ENCODE measurements around the gene DEDD2. TPM values are rescaled to one million over a fixed set of nuclear protein-coding genes. Genes with fewer than 3 reads are reported as not detected.

The DEDD2 gene
- polyA plus RNA-seq, 3 donors: 14.1 to 17.9 (median 15.7) TPM

DNA sequence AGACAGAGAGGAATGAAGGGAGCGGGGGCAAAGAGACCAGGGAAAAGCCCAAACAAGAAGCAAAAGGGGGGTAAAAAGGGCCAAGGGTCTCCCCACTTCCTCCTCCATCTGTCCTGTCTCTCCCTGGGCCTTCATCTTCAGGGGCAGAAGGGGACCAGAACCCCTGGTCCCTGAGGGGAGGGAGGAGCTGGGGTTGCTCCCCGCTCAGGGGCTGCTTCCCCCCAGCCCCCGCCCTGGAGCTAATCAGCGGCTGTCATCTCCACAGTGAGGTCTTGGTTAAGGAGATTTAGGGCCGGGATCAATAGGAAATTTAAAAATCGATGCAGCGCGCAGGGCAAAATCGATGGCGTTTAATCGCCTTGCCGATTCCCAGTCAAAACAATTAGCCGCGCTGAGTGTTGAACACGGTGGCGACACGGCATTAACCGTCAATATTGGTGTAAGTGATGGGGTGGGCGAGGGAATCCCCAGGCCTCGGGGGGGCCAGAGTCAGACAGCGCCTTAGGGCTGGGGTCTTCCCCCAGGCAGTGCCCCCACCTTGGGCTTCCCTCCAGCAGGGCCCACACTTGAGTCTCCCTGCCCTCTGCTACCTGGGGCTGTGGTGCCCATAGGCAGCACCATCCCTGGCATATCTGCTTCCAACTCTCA, 55.7 kb downstream of the DEDD2 start:
- no peak overlapping the region for H3K27ac ChIP-seq (ENCODE audit: low read depth, low read length)
- 75 to 89% (median 87%) methylated on average over 21 of the region's 21 CpGs for WGBS, 3 donors

DNA sequence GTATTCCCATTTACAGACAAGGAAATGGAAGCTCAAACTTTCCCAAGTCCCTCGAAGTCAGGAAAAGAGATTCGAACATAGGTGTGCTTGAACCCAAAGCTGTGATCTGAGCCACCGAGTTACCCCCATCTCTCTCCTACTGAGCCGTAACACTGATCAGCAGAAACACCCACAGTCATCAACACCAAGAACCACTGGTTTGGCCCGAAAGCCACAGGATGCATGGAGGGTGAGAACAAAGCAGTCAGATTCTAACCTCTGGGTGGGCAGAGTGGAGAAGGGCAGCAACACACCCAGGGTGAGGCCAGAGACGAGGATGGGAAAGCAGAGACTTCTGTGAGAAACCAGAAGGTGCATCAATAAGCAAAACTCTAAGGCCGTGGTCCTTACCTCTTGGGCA, 57.5 kb downstream of the DEDD2 start:
- no peak overlapping the region for H3K27ac ChIP-seq (ENCODE audit: low read depth, low read length)

DNA sequence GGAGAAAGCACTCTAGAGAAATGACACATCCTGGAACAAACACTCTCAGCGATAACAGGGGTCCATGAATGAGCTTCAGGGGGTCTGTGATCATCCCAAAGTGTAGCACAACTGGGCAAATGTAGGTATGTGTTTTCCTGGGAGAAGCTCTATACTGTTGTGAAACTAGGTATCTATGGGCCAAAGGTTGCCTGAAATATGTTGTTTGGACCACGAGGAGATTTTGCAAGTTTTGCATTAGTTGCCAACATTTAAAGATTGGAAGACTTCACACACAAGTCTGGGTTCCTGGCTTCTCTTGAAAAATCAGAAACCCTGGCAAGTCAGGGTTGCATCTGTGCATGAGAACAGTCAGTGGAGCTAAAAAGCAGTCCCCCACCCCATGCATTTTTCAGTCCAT, 58.6 kb downstream of the DEDD2 start:
- no peak overlapping the region for H3K27ac ChIP-seq (ENCODE audit: low read depth, low read length)
- WGBS, 3 donors: 33 to 47% (median 36%) methylated on average over 2 of the region's 2 CpGs

More for the DNA sequence above, 57.5 kb downstream of the DEDD2 start:
- 78 to 81% (median 81%) methylated on average over 7 of the region's 7 CpGs for WGBS, 3 donors

DNA sequence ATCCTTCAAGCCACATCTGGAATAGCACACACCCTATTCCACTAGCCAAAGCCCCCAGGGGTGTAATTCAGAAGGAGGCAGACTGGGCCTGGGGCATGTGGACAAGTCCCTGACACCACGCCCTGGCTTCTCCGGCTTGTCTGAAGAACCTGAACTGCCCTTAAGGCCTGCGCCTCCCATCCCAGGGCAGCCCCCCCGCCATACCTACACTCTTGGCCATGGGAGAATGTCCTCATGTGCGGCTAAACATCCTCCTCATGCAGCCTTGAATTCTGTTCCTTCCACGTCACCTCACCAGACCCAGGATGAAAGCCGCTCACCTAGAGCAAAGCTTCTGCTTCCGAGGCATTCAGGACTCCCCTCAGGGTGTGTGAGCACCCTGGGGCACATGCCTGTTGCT, 60.9 kb downstream of the DEDD2 start:
- H3K27ac ChIP-seq (ENCODE audit: low read depth, low read length): no peak overlapping the region
- WGBS, 3 donors: 90 to 94% (median 92%) methylated on average over 8 of the region's 8 CpGs

DNA sequence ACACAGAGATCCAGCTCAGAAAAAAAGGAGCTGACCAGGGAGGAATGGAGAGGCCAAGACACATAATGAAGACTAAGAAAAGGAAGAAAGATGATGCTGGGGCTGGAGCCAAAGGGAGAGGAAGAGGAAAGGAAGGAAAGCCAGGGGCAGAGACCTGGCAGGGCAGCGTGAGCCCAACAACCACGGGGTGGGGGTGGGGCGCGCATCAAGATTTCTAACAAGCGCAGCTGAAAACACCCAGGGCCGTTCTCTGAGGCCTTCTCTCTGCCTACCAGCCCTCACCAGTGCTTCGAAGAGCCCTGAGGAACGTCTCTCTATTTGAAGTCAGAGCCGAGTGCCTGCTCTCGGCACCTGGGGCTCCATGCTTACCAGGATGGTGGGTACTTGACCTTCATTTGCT, 61.7 kb downstream of the DEDD2 start:
- WGBS, 3 donors: 48 to 54% (median 49%) methylated on average over 10 of the region's 10 CpGs
- no peak overlapping the region for H3K27ac ChIP-seq (ENCODE audit: low read depth, low read length)

DNA sequence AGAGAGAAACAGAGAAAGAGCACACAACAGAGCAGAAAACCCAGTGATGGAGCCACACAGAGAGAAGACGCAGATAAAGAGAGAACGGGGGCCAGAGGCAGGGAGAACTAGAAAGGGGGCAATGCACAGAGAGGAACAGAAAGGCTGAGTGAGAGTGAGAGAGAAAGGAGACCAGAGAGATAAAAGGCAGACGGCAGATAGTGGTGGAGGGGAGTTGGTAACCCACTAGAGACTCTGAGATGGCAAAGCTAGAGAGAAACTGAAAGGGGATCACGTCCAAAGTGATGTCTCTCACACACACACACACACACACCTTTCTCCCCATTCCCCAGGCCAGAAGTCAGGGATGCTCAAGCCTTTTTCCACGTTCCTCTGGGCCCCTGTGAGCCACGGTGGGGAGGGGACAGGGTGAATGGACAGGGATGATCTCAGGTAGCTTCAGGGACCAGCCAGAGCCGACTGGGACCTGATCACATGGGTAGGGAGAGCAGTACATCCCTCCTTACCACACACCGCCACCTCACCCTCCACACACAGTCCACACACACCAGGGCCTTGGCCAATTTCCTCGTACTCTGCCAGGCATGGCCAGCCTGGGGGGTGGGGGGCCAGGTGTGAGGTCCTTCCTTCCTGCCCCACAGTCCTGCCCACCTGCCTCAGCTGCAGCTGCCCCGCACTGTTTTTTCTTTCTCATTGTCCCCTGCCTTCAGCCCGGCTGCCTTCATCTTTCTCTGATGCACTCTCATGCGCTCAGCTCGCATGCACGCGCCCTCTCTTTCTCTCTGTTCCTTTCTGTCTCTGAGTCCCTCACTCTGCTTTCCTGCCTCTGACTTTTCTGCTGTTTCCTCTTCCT, 62.8 kb downstream of the DEDD2 start:
- whole genome bisulfite sequencing, 3 donors: 32 to 52% (median 47%) methylated on average over 15 of the region's 15 CpGs
- no peak overlapping the region for H3K27ac ChIP-seq (ENCODE audit: low read depth, low read length)

DNA sequence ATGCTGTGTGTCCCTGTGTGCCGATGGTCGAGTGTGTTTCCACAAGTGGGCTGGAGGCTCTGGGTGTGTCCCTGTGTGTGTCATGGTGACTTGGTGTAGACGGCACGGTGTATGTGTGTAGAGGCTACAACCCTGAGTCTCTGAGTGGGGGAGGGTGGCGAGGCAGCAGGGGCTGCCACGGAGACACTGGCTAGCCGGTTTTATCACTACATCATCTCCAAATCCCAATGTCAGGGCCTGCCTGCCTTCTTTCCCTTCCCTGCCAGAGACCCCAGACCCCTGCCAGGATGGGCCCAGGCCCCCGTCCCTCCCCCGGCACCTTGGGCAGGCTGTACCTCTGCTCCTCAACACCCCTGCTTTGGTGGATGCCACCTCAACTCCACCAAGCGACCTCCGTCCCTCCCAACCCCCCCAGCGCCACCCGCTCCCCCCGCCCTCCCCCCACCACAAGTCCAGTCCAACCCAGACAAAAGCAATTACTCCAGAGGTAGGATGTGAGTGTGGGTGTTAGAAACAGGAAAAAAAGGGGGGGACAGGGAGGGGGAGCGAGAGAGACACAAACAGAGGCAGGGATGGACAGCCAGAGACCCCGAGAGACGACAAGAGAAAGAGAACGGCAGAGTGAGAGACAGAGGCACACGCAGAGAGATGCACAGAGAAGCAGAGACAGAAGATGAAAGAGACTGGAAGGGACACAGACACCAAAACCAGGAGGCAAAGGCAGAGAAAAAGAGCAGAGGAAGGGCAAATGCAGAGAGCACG, 63.6 kb downstream of the DEDD2 start:
- H3K27ac ChIP-seq (ENCODE audit: low read depth, low read length): no peak overlapping the region
- WGBS, 3 donors: 41 to 55% (median 45%) methylated on average over 16 to 20 of the region's 20 CpGs

DNA sequence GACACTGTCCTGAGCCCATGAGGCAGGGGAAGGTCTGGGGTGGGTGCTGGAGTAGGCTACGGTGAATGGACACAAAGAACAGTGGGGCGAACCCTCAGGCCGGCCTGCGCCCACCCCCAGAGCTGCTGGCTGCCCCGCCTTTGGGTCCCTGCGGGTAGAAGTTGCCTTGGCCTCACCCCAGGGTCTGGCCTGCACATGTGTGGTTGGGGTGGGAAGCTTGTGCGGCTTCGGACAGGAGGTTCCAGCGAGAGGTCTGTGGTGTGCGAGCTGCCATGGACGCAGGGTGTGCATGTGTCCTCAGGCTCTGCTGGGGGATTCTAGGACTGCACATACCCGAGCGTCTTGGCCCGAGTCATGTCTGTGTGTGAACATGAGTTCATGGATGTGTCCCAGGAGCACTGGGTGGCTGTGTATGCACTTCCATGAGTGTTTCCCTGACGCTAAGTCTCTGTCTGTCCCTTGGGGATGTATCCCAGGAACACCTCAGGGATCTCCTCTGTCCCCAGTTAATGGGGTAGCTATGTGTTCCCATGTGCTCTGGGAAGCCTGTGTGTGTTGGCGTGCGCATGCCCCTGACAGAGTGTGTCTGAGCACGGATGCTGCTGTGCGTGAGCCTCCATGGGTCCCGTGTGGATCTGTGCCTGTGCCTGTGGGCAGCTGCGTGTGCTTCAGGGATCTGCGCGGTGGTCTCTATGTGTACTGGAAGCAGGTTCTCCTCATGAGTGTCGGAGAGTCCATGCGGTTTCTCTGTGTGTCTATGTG, 64.4 kb downstream of the DEDD2 start:
- WGBS, 3 donors: 79 to 88% (median 81%) methylated on average over 25 of the region's 25 CpGs
- no peak overlapping the region for H3K27ac ChIP-seq (ENCODE audit: low read depth, low read length)

DNA sequence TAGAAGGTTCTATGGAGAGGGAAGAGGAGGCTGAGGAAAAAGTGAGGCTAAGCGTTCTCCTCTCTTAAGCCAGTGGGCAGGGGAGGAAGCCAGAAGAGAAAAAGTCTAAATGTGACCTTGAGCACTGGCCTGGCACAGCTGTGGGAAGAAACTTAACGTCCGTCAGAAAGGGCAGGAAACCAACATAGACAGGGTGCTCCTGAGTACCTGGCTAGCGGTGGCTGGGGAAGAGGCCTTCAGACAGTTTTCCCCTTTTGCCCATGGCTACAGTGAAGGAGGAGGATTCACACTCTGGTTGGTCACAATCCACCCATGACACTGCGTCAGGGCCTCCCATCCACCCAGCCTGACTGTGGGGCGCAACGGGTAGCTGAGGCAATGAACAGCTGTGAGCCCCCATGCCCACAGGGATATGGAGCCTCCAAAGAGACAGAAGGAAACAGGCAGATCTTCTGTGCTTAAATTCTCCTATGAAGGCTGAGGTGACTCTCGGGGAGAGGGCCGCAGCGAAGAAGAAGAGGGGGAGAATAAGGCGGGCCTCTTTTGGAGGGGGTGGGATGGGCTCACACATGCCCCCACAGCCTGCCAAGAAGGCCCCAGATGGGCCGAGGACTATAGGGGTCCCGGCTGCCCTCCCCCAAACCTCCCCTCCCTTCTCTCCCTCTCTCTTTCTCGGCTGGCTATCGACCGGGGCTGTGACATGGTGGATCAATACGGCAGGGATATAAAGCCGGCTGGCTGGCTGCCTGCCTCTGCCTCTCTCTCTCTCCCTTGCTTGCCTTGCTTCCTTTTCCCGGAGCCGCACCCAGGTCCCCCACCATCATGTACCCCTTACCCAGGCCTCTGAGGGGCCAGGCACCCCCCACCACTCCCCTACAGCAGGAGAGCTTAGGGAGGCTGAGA, 65.4 kb downstream of the DEDD2 start:
- no peak overlapping the region for H3K27ac ChIP-seq (ENCODE audit: low read depth, low read length)
- WGBS, 3 donors: 30 to 71% (median 62%) methylated on average over 20 of the region's 20 CpGs

DNA sequence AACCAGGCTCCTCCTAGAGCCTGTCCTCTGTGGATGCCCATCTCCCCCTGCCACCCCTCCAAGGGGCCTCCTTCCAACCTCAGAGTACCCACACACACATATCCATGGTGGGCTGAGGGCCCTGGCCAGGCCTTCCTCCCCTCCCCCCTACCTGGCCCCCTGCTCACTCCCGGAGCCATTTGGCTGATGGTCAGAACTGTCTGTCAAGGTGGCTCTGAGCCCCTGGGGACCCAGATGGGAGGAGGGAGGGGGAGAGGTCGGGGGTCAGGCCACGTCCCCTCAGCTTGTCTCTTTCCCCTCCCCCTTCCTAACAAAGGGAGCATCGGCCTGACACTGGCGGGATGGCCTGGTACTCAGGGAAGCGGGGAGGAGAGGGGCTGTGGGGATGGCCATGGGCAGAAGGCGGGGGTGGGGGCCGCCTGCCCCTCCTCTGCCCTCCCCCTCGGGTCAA, 66.5 kb downstream of the DEDD2 start:
- 20 to 39% (median 36%) methylated on average over 8 to 9 of the region's 9 CpGs for WGBS, 3 donors

DNA sequence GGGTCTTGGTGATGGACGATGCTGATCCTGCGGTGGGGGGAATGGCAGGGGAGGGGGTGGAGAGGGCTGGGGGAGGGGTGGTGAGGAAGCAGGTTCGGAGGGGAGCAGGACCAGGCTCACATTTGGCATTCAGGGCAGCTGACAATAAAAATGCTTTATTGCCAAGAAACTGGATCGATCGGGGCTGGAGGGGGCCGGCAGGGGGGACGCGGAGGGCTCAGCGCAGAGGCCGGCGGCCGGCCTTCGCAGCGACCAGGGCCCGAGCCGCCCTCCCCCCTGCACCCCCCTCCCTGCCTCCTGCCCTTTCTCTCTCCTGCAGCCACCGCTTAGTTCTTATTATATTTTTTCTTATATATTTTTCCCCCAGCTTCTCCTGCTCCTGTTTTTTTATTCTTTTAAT, 67.1 kb downstream of the DEDD2 start:
- no peak overlapping the region for H3K27ac ChIP-seq (ENCODE audit: low read depth, low read length)
- 4 to 31% (median 17%) methylated on average over 5 to 17 of the region's 17 CpGs for WGBS, 3 donors

More for the DNA sequence above, 66.5 kb downstream of the DEDD2 start:
- no peak overlapping the region for H3K27ac ChIP-seq (ENCODE audit: low read depth, low read length)

DNA sequence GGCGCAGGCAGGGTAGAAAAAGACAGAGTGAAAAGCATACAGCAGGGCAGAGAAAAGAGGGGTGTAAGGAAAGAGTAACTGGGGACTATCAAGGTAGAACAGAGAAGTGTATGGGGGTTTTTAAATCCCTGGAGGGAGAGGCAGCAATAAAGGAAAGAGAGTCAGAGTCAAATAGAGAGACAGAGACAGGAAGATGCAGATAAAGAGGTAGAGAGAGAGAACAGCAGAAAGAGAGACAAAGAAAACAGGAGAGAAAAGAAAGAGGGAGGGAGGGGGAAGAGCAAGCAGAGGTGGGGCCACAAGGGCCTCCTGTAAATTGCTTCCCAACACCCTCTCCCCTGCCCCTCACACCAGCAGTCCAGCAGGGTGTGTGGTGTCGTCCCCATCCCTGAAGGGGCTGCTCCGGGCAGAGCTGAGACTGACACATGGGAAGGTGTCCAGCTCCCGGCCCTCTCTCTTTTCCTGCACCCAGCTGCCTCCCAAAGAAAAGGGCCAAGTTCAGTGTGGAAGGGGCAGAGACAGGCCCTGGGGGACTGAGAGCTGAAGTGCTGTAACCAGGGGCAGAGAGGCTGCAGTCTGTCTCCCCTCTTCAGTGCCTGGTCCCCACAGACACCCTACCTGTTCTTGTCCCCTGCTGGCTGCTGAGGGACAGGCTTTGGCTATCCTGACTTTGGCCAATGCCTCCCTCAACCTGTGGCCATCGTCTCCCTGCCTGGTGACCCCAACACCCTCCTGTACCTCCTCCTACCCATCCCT, 67.9 kb downstream of the DEDD2 start:
- no peak overlapping the region for H3K27ac ChIP-seq (ENCODE audit: low read depth, low read length)

More for the DNA sequence above, 67.9 kb downstream of the DEDD2 start:
- WGBS, 3 donors: 33 to 65% (median 51%) methylated on average over 5 of the region's 5 CpGs

Other genes with a start within 250 kb of the DEDD2 start
- under 1 TPM in 2 of 3 donors, not detected in 1; 0.21 to 0.34 TPM for gene ATP1A3, start 223.4 kb downstream of the DEDD2 start, polyA plus RNA-seq
- gene GRIK5, start 147.5 kb downstream of the DEDD2 start, polyA plus RNA-seq: 1 to 10 TPM in 1 of 3 donors, under 1 TPM in 2; 0.51 to 1.2 (median 0.79) TPM
- gene ZNF574, start 141.5 kb downstream of the DEDD2 start, polyA plus RNA-seq: 1 to 10 TPM; 4.2 to 8.0 (median 5.3) TPM
- 1 to 10 TPM in 1 of 3 donors, under 1 TPM in 2; 0.67 to 1.2 (median 0.83) TPM for gene POU2F2, start 85.2 kb downstream of the DEDD2 start, polyA plus RNA-seq
- gene ZNF526, start 2.6 kb upstream of the DEDD2 start, polyA plus RNA-seq: 1 to 10 TPM; 2.9 to 3.4 (median 2.9) TPM
- gene GSK3A, start 24.9 kb upstream of the DEDD2 start, polyA plus RNA-seq: 10 to 100 TPM; 20.9 to 53.8 (median 37.3) TPM
- 10 to 100 TPM; 16.5 to 64.6 (median 33.4) TPM for gene ERF, start 37.5 kb upstream of the DEDD2 start, polyA plus RNA-seq
- gene CIC, start 51.6 kb upstream of the DEDD2 start, polyA plus RNA-seq: 10 to 100 TPM; 18.7 to 49.1 (median 33.3) TPM
- gene PRR19, start 84.5 kb upstream of the DEDD2 start, polyA plus RNA-seq: under 1 TPM; 0.26 to 0.67 (median 0.34) TPM
- 10 to 100 TPM in 2 of 3 donors, 1 to 10 TPM in 1; 7.7 to 17.3 (median 11.2) TPM for gene PAFAH1B3, start 84.9 kb upstream of the DEDD2 start, polyA plus RNA-seq
- gene TMEM145, start 95.6 kb upstream of the DEDD2 start, polyA plus RNA-seq: 1 to 10 TPM in 1 of 3 donors, under 1 TPM in 1, not detected in 1; 0.10 to 1.4 TPM
- 10 to 100 TPM in 2 of 3 donors, 1 to 10 TPM in 1; 6.8 to 30.4 (median 20.3) TPM for gene MEGF8, start 108.0 kb upstream of the DEDD2 start, polyA plus RNA-seq
- gene CNFN, start 172.6 kb upstream of the DEDD2 start, polyA plus RNA-seq: 10 to 100 TPM in 2 of 3 donors, 1 to 10 TPM in 1; 2.8 to 13.5 (median 11.1) TPM
- gene LIPE, start 209.7 kb upstream of the DEDD2 start, polyA plus RNA-seq: 1,000 to 10,000 TPM in 1 of 3 donors, 100 to 1,000 TPM in 2; 207 to 2,261 (median 448) TPM
- gene CXCL17, start 225.3 kb upstream of the DEDD2 start, polyA plus RNA-seq: 10 to 100 TPM in 2 of 3 donors, 1 to 10 TPM in 1; 2.1 to 26.5 (median 14.5) TPM

Data from adipose tissue (tissue), 3 donors.